ENCODE measurements around the gene SH3GL2.

- TF ChIP-seq EP300 (IDR thresholded peaks at IDR 0.05) = no peak
- TF ChIP-seq, protein P1, sequence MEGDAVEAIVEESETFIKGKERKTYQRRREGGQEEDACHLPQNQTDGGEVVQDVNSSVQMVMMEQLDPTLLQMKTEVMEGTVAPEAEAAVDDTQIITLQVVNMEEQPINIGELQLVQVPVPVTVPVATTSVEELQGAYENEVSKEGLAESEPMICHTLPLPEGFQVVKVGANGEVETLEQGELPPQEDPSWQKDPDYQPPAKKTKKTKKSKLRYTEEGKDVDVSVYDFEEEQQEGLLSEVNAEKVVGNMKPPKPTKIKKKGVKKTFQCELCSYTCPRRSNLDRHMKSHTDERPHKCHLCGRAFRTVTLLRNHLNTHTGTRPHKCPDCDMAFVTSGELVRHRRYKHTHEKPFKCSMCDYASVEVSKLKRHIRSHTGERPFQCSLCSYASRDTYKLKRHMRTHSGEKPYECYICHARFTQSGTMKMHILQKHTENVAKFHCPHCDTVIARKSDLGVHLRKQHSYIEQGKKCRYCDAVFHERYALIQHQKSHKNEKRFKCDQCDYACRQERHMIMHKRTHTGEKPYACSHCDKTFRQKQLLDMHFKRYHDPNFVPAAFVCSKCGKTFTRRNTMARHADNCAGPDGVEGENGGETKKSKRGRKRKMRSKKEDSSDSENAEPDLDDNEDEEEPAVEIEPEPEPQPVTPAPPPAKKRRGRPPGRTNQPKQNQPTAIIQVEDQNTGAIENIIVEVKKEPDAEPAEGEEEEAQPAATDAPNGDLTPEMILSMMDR (IDR thresholded peaks at IDR 0.05) = no peak
- no peak for TF ChIP-seq POLR2A (IDR thresholded peaks at IDR 0.05)
Observed at GRCh38 chr9:17793713-17794622, 215.1 kb downstream of the SH3GL2 start.
